CD4-positive, alpha-beta T cell treated with Interleukin-17A for 1 hour (primary cell): ENCODE data around the gene ACKR2.

Experiments
- DNase-seq: peaks from one replicate; pipeline ENCODE4 v3.0.0-alpha.2; 2020

Gene ACKR2

GRCh38 chr3:42809202-42809601 is at the start of gene ACKR2:
TSS of gene ACKR2 (plus strand) at chr3:42809445. CDS start at chr3:42864503, 55,058 bp downstream.
- DNase-seq: no peak

GRCh38 chr3:42762046-42762724 is 47.1 kb upstream of the ACKR2 start:
- DNase-seq: no peak

GRCh38 chr3:42763021-42763420 is 46.2 kb upstream of the ACKR2 start:
- no peak for DNase-seq

GRCh38 chr3:42764115-42764514 is 45.1 kb upstream of the ACKR2 start:
- no peak for DNase-seq

- DNase-seq: no peak
These were observed 44.5 kb upstream of the ACKR2 start for GRCh38 chr3:42764561-42765295.

GRCh38 chr3:42769477-42770131 is 39.6 kb upstream of the ACKR2 start:
- DNase-seq: no peak

GRCh38 chr3:42771271-42771670 is 38.0 kb upstream of the ACKR2 start:
- no peak for DNase-seq

GRCh38 chr3:42772670-42773408 is 36.4 kb upstream of the ACKR2 start, which contains the start of gene CCDC13:
TSS of gene CCDC13 (minus strand) at chr3:42773253. CDS start at chr3:42758345, 14,908 bp downstream.
- DNase-seq: peak; percentile 91

GRCh38 chr3:42773409-42773751 is 35.9 kb upstream of the ACKR2 start:
- DNase-seq: no peak

GRCh38 chr3:42778644-42779043 is 30.6 kb upstream of the ACKR2 start:
- no peak for DNase-seq

- DNase-seq: no peak
These were observed 28.8 kb upstream of the ACKR2 start for GRCh38 chr3:42780398-42780797.

GRCh38 chr3:42780892-42781700 is 28.1 kb upstream of the ACKR2 start:
- DNase-seq: peak; percentile 79

- DNase-seq: no peak
These were observed 23.0 kb upstream of the ACKR2 start for GRCh38 chr3:42786212-42786611.

- DNase-seq: no peak
These were observed 22.6 kb upstream of the ACKR2 start for GRCh38 chr3:42786631-42787030.

- DNase-seq: no peak
These were observed 18.5 kb upstream of the ACKR2 start for GRCh38 chr3:42790714-42791229.

GRCh38 chr3:42795621-42796181 is 13.5 kb upstream of the ACKR2 start:
- DNase-seq: no peak

- DNase-seq: no peak
These were observed 12.8 kb upstream of the ACKR2 start for GRCh38 chr3:42796332-42796885.

GRCh38 chr3:42799376-42799775 is 9.9 kb upstream of the ACKR2 start:
- DNase-seq: no peak

GRCh38 chr3:42800251-42800650 is 9.0 kb upstream of the ACKR2 start:
- DNase-seq: no peak

GRCh38 chr3:42801048-42801620 is 8.1 kb upstream of the ACKR2 start:
- no peak for DNase-seq

- no peak for DNase-seq
These were observed 7.5 kb upstream of the ACKR2 start for GRCh38 chr3:42801784-42802183.
